ENCODE measurements around the gene PLA2G6.

The PLA2G6 gene

DNA sequence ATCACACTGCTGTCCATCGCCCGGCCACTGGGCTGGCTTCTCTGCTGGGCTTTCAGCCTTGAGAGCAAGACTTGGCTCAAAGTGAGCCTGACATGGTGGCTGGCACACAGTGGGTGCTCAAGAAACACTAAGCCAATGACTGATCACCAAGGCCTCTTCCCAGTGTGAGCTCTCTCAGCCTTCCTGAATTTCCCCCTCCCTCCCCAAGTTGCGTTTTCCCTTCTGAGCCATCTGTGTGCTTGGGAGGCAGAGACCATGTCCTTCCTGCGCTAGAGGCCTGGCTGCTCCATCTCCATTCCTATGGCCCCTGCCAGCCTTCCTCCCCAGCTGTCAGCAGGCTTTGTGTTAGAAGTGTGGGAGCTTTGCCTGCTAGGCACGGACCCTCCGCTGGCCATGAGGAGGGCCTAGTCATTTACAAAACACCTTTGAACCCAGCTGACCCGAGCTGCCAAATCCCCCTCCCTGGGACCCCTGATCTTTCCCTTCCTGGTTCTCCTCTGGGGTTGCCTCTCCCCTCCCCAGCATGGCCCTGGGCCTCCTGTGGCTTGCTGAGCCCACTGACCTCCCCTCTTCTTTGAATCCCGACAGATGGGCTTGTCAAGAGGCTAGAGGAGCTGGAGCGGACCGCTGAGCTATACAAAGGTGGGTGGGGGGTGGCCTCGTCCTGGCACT is 111.2 kb downstream of the PLA2G6 start:
- no peak overlapping the region for H2AFZ ChIP-seq
- no peaks in the 10 kb centered on the region for H3K36me3 ChIP-seq (ENCODE audit: control insufficient read depth, insufficient read depth, low read length)
- H3K4me3 ChIP-seq (ENCODE audit: low read depth, low read length), result no peak overlapping the region
- H3K9me3 ChIP-seq (ENCODE audit: control insufficient read depth, low read length), result no peaks in the 10 kb centered on the region
- H3K4me2 ChIP-seq (ENCODE audit: low read length), result no peak overlapping the region
- H3K4me1 ChIP-seq, result no peaks in the 10 kb centered on the region
- H3K9ac ChIP-seq, result no peak overlapping the region
- H3K79me2 ChIP-seq, result no peaks in the 10 kb centered on the region
- TF ChIP-seq, protein P1, sequence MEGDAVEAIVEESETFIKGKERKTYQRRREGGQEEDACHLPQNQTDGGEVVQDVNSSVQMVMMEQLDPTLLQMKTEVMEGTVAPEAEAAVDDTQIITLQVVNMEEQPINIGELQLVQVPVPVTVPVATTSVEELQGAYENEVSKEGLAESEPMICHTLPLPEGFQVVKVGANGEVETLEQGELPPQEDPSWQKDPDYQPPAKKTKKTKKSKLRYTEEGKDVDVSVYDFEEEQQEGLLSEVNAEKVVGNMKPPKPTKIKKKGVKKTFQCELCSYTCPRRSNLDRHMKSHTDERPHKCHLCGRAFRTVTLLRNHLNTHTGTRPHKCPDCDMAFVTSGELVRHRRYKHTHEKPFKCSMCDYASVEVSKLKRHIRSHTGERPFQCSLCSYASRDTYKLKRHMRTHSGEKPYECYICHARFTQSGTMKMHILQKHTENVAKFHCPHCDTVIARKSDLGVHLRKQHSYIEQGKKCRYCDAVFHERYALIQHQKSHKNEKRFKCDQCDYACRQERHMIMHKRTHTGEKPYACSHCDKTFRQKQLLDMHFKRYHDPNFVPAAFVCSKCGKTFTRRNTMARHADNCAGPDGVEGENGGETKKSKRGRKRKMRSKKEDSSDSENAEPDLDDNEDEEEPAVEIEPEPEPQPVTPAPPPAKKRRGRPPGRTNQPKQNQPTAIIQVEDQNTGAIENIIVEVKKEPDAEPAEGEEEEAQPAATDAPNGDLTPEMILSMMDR (IDR thresholded peaks at IDR 0.05), result no peak
- no peaks in the 10 kb centered on the region for H3K27me3 ChIP-seq (ENCODE audit: control insufficient read depth, insufficient read depth, low read length)
- no peak overlapping the region for H3K27ac ChIP-seq

DNA sequence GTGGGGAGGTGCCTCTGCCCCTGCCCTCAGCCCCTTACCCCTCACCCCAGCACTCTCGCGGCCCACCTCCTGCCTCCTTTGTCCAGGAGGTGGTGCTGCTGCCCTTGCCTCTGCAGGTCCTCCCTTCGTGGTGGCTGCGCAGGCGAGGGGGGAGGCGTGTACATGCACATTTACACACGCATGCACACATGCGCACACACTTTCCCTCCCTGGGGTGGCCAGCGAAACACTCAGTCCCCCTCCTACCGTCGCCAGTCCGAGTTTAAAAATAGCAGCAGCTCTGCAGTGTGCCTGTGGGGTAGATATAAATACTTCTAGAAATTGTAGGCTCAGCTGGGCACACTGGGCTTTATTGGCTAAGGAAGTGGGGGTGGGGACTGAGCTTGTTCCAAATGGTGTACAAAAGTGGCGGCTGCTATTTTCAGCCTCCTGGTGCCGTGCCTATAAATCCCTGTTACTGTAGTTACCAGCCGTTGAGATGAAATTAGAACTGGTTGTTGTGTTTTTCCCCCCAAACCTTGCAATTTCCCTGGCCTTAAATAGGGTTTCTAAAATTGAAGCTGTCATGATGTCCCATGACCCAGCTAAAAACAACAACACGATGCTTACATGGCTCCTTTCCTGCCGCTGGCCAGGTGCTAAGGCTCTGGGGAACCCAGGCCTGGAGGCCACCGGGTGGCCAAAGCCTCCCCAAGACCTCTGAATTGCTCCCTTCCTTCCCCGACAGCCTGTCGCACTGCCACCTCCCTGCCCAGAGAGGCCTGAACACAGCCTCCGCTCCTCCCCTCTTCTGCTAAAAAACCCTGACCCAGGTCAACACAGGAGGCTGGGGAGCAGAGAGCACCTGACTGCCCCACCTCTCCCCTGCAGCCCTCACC is 112.0 kb downstream of the PLA2G6 start:
- H3K27me3 ChIP-seq (ENCODE audit: control insufficient read depth, insufficient read depth, low read length), result no peaks in the 10 kb centered on the region
- no peak overlapping the region for H3K4me2 ChIP-seq (ENCODE audit: low read length)
- no peaks in the 10 kb centered on the region for H3K9me3 ChIP-seq (ENCODE audit: control insufficient read depth, low read length)
- H3K4me3 ChIP-seq (ENCODE audit: low read depth, low read length), result no peak overlapping the region
- H3K9ac ChIP-seq, result no peak overlapping the region
- H3K4me1 ChIP-seq, result no peaks in the 10 kb centered on the region
- H2AFZ ChIP-seq, result no peak overlapping the region
- H3K27ac ChIP-seq, result no peak overlapping the region
- TF ChIP-seq, protein P1 (IDR thresholded peaks at IDR 0.05), result peak; percentile 8
- H3K36me3 ChIP-seq (ENCODE audit: control insufficient read depth, insufficient read depth, low read length), result no peaks in the 10 kb centered on the region
- H3K79me2 ChIP-seq, result no peaks in the 10 kb centered on the region

DNA sequence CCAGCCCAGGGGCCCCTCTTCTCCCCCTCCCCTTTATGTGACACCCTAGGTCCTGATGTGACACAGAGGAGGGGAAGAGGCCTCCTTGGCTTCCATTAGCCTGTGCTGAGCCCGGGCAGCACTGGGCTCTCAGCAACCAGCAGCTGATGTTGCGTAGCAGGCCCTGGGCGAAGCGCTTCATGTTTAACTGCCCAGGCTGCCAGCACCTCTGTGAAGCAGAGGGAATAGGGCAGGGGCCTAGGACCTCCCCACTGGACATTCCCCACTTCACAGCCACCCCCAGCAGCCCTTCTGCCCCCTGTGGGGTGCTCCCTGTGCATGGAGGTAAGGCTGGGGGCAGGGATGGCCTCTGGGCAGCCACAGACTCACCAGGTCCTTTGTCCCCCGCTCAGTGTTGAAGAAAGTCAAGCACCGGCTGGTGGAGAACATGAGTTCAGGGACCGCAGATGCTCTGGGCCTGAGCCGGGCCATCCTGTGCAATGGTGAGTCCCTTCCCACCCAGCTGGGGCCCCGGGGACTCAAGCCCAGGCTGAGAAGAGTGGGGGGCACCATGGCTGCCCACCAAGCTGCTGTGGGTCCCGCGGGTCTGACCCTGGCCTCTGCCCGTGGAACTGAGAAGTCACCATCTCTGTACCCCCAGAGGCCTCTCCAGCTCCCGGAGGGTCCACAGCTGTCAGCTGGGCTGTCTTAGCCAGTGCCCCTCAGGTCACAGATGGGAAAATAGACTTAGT is 112.8 kb downstream of the PLA2G6 start:
- Histone ChIP-seq H3K79me2 (no peaks in the 10 kb centered on the region), H3K27ac (no peak overlapping the region), H3K4me3 (ENCODE audit: low read depth, low read length) (no peak overlapping the region), H2AFZ (no peak overlapping the region), H3K9ac (no peak overlapping the region), H3K4me2 (ENCODE audit: low read length) (no peak overlapping the region), H3K27me3 (ENCODE audit: control insufficient read depth, insufficient read depth, low read length) (no peaks in the 10 kb centered on the region), H3K9me3 (ENCODE audit: control insufficient read depth, low read length) (no peaks in the 10 kb centered on the region), H3K36me3 (ENCODE audit: control insufficient read depth, insufficient read depth, low read length) (no peaks in the 10 kb centered on the region), H3K4me1 (no peaks in the 10 kb centered on the region)
- TF ChIP-seq, protein P1 (IDR thresholded peaks at IDR 0.05), result no peak

DNA sequence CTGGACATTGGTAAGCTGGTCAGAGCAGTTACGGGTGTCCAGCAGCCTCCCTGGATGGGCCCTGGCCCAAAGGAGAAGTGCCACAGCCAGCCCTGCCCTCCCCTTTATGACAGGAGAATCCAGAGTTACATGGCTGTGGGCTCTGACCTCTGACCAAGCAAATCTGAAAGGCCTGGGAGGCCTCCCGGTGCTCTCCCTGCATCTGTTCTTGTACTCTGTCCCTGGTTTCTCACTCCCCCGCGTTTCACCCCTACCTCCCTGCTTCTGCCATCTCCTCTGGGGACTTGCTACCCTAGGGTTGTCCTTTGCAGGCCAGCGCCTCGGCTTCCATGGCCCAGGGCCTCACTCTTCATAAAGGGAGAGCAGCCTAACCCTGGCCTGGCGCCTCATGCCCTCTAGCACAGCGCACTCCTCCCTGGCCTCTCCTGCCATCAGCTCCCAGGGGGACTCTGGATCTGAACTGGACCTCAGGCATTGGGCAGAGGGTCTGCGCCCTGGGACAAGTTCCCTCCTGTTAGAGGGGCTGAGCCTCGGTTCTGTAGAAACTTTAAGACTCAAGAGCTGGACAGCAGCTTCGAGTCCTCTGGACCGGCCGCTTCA is 113.8 kb downstream of the PLA2G6 start:
- Histone ChIP-seq H2AFZ (no peak overlapping the region), H3K79me2 (no peaks in the 10 kb centered on the region), H3K36me3 (ENCODE audit: control insufficient read depth, insufficient read depth, low read length) (no peaks in the 10 kb centered on the region), H3K27me3 (ENCODE audit: control insufficient read depth, insufficient read depth, low read length) (no peaks in the 10 kb centered on the region), H3K4me2 (ENCODE audit: low read length) (no peak overlapping the region), H3K4me1 (no peaks in the 10 kb centered on the region), H3K9ac (no peak overlapping the region), H3K27ac (no peak overlapping the region), H3K9me3 (ENCODE audit: control insufficient read depth, low read length) (no peaks in the 10 kb centered on the region), H3K4me3 (ENCODE audit: low read depth, low read length) (no peak overlapping the region)
- TF ChIP-seq, protein P1 (IDR thresholded peaks at IDR 0.05), result no peak
